H1 (cell line): ENCODE results near the gene CFP. TPM values are rescaled to one million over a fixed set of nuclear protein-coding genes. Genes with fewer than 3 reads are reported as not detected.

Experiments used
- BCL11A ChIP-seq, 2 experiments: IDR thresholded peaks; one replicate each; pipeline ENCODE4 v1.6.1; 2011; ENCODE audit warnings: low read depth in 2 of 2, low read length in 2 of 2, mild to moderate bottlenecking in 2 of 2
- CBX8 ChIP-seq: fragments of 300-800, 300-1000 bp; sonication (generic); IDR thresholded peaks from 2 replicates; pipeline ENCODE4 v1.7.1; 2016; ENCODE audit warnings: low read depth, low read length, borderline replicate concordance
- CHD2 ChIP-seq: IDR thresholded peaks from 2 replicates; pipeline ENCODE4 v1.6.1; 2012; ENCODE audit warnings: low read length, improper control_type of control experiment
- EGR1 ChIP-seq: IDR thresholded peaks from 2 replicates; pipeline ENCODE4 v1.6.1; 2011; ENCODE audit warnings: low read depth, low read length, borderline replicate concordance
- HDAC6 ChIP-seq: IDR thresholded peaks from one replicate; pipeline ENCODE4 v1.7.1; 2012; ENCODE audit warnings: low read depth, mild to moderate bottlenecking, inconsistent platforms, low read length, moderate library complexity
- JUN ChIP-seq: IDR thresholded peaks from 2 replicates; pipeline ENCODE4 v1.6.1; 2011; ENCODE audit warnings: low read depth, mild to moderate bottlenecking, improper control_type of control experiment, low read length
- JUND ChIP-seq: IDR thresholded peaks from 2 replicates; pipeline ENCODE4 v1.6.1; 2011; ENCODE audit warnings: mild to moderate bottlenecking, improper control_type of control experiment, low read length
- MAFK ChIP-seq: IDR thresholded peaks from 2 replicates; pipeline ENCODE4 v1.6.1; 2012; ENCODE audit warnings: low read depth, mild to moderate bottlenecking, improper control_type of control experiment, low read length
- PHF8 ChIP-seq: fragments of 200-600 bp; sonication (generic); conservative IDR thresholded peaks from 2 replicates; pipeline ENCODE4 v1.7.1; 2012; ENCODE audit warnings: low read depth, mild to moderate bottlenecking, inconsistent platforms, low read length, moderate library complexity
- POLR2AphosphoS5 ChIP-seq: IDR thresholded peaks from 2 replicates; pipeline ENCODE4 v1.6.1; 2011; ENCODE audit warnings: low read depth, low read length
- SIX5 ChIP-seq: IDR thresholded peaks from 2 replicates; pipeline ENCODE4 v1.6.1; 2011; ENCODE audit warnings: mild to moderate bottlenecking, low read depth, low read length
- TAF1 ChIP-seq: IDR thresholded peaks from 2 replicates; pipeline ENCODE4 v1.6.1; 2011; ENCODE audit warnings: mild to moderate bottlenecking, low read depth, low read length
- TBP ChIP-seq: IDR thresholded peaks from 2 replicates; pipeline ENCODE4 v1.6.1; 2011; ENCODE audit warnings: low read depth, low read length, improper control_type of control experiment
- TCF12 ChIP-seq: IDR thresholded peaks from 2 replicates; pipeline ENCODE4 v1.6.1; 2011; ENCODE audit warnings: low read depth, mild to moderate bottlenecking, low read length
- YY1 ChIP-seq: IDR thresholded peaks from 2 replicates; pipeline ENCODE4 v1.6.1; 2011; ENCODE audit warnings: low read depth, mild to moderate bottlenecking, low read length
- polyA plus RNA-seq, 7 experiments: library from polyadenylated mRNA; depleted of rRNA in 3 of 7; stranded (reverse) in 5 of 7; unstranded in 2 of 7; fragments of >200 nt in 5 of 7; fragments of 200-250 nt in 2 of 7; gene quantifications; 1 replicate in 5 of 7; 2 replicates in 1 of 7; 4 replicates in 1 of 7; pipeline versions ENCODE4 v1.2.1 to v1.2.3, GENCODE V29; 2011 to 2013; ENCODE audit warnings: missing spikeins in 2 of 7, mixed read lengths in 2 of 7
- total RNA-seq: library from RNA; stranded (reverse); fragmentation: NEBNext Ultra II Directional; extraction: Animal tissue kit (Norgen Biotek cat#: 25700); gene quantifications from 2 replicates; pipeline ENCODE4 v1.2.1, GENCODE V29; 2021

CFP gene
- total and polyA plus RNA-seq, 2 of the 8 experiments (the other 6 are each of a cell fraction or from before 2014, with no cell fraction given): 0.76 to 2.2 TPM

DNA sequence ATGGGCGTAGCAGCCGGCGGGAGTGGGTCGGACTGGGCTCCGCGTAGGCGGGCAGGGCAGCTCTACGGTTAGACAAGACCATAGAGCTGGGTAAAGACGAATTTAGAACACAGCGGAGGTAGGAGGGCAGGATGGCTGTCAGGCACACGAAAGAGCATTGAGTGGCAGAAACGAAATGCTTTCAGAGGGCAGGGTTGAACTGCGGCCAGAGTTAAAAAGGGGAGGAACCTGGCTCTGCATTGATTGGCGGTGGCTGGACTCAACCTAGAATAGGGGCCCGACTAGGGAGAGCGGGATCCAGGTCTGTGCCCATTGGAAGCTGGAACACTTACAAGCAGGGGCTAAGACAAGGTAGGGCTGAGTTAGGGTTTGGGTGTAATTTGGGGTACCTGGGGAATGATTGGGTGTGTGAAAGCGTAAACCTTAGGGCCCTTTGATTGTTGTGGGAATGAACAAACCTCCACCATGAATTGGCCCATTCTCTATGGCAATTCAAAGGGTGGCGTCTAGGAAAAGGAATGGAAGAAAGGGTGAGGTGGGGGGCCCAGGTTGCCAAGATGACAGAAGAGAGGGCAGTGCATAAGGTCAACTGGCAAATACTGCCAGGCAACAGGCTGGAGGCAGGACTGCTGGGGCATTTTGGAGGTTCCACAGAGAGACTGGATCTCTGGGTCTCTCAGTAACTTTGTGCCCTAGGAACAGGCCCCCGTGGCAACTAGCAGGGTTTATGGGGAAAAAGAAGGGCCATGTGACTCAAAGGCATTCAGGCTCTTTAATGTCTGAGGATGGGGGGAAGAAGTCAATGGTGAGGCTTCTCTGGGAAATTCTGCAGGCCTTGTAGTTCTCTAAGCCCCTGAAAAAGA lies 21.5 kb upstream of the CFP start (continued):
- TF ChIP-seq BCL11A (IDR thresholded peaks at IDR 0.05; ENCODE audit: low read depth in 2 of 2, low read length in 2 of 2): no peak
- TF ChIP-seq TBP: no peak
- 0 out of 2 replicates have a peak, but pooled peaks have one; percentile 30 for TF ChIP-seq PHF8
- no peak for TF ChIP-seq JUN
- no peak for TF ChIP-seq MAFK
- peak; percentile 66 for TF ChIP-seq POLR2AphosphoS5
- TF ChIP-seq HDAC6: no peak
- TF ChIP-seq TAF1: no peak
- no peak for TF ChIP-seq SIX5
- no peak for TF ChIP-seq JUND
- TF ChIP-seq CHD2: no peak
- no peak for TF ChIP-seq TCF12
- TF ChIP-seq YY1: no peak
- TF ChIP-seq EGR1: peak; percentile 75; the same call in 1 of the 2 replicates
- no peak for TF ChIP-seq CBX8
- TF ChIP-seq, all 59 proteins: peak for 4
